ENCODE measurements around the gene GRM4.

DNA sequence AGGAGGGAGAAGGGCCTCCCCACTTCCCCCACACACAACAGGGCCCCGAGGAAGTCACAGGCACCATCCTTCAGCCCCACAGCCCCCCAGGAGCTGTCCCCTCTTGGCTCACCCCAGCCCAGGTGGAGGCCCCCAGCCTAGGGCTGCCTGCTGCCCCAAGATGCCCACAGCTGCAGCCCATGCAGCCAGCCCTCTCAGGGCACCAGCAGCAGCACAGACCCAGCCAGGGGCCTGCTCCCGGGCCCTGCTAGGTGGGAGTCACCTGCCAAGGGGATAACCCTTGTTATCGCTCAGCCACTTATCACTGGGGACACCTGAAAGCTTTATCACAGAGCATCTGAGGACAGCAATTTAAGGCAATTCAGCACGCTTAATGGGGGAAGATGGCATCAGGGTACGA is 55.0 kb downstream of the GRM4 start:
- no peak for TF ChIP-seq POLR2A (IDR thresholded peaks at IDR 0.05)
- TF ChIP-seq, protein P1, sequence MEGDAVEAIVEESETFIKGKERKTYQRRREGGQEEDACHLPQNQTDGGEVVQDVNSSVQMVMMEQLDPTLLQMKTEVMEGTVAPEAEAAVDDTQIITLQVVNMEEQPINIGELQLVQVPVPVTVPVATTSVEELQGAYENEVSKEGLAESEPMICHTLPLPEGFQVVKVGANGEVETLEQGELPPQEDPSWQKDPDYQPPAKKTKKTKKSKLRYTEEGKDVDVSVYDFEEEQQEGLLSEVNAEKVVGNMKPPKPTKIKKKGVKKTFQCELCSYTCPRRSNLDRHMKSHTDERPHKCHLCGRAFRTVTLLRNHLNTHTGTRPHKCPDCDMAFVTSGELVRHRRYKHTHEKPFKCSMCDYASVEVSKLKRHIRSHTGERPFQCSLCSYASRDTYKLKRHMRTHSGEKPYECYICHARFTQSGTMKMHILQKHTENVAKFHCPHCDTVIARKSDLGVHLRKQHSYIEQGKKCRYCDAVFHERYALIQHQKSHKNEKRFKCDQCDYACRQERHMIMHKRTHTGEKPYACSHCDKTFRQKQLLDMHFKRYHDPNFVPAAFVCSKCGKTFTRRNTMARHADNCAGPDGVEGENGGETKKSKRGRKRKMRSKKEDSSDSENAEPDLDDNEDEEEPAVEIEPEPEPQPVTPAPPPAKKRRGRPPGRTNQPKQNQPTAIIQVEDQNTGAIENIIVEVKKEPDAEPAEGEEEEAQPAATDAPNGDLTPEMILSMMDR (IDR thresholded peaks at IDR 0.05) = no peak

Measured in right lobe of liver (tissue), 4 donors.